ENCODE measurements around the gene ATF7IP2.
"Not testable (repeated sequence)": the region's sequence is repeated elsewhere in the genome, so short reads cannot be mapped to it uniquely, and the experiment has no call there.

ATF7IP2 gene

GRCh38 chr16:10452208-10453158, 66.6 kb downstream of the ATF7IP2 start:
- DNase-seq (ENCODE audit: low spot score): not testable (repeated sequence)

DNA sequence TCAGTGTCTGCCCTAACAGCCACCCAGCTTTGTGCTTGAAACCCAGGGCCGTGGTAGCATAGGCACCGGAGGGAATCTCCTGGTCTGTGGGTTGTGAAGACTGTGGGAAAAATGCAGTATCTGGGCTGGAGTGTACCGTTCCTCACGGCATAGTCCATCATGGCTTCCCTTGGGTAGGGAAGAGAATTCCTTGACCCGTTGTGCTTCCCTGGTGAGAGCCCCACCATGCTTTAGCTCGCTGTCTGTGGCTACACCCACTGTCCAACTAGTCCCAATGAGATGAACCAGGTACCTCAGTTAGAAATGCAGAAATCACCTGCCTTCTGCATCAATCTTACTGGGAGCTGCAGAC, 67.3 kb downstream of the ATF7IP2 start:
- no peak for DNase-seq (ENCODE audit: low spot score)

DNA sequence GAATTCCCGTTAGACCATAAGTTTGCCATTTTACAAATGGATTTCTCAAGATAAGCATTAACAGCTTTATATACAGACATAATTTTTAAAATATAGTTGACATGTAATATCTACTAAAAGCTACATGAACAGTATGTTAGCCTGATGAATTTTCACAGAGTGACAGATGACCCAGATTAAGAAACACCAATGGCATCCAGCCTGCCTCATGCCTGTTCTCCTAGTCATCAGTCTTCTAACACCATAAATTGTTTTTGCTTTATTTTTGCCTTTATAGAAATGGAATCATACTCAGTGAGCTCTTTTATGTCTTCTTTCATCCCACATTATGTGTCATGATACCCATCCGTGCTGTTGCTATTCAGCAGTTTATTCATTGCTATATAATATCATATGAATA, 80.0 kb downstream of the ATF7IP2 start:
- peak; percentile 2 for DNase-seq (ENCODE audit: low spot score)

- DNase-seq (ENCODE audit: low spot score): no peak
Measured at GRCh38 chr16:10466313-10466712, 80.5 kb downstream of the ATF7IP2 start.

- no peak for DNase-seq (ENCODE audit: low spot score)
Measured at GRCh38 chr16:10466861-10467260, 81.0 kb downstream of the ATF7IP2 start.

DNA sequence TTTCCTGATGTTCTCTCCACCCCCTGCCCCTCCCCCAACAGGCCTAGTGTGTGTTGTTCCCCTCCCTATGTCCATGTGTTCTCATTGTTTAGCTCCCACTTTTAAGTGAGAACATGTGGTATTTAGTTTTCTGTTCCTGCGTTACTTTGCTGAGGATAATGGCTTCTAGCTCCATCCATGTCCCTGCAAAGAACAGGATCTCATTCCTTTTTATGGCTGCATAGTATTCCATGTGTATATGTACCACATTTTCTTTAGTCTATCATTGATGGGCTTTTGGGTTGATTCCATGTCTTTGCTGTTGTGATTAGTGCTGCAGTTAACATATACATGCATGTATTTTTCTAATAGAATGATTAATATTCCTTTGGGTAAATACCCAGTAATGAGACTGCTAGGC, 90.8 kb downstream of the ATF7IP2 start:
- DNase-seq (ENCODE audit: low spot score): not testable (repeated sequence)

- no peak for DNase-seq (ENCODE audit: low spot score)
Measured at GRCh38 chr16:10480151-10480550, 94.3 kb downstream of the ATF7IP2 start.

- no peak for DNase-seq (ENCODE audit: low spot score)
Measured at GRCh38 chr16:10485159-10485558, 99.3 kb downstream of the ATF7IP2 start.

DNA sequence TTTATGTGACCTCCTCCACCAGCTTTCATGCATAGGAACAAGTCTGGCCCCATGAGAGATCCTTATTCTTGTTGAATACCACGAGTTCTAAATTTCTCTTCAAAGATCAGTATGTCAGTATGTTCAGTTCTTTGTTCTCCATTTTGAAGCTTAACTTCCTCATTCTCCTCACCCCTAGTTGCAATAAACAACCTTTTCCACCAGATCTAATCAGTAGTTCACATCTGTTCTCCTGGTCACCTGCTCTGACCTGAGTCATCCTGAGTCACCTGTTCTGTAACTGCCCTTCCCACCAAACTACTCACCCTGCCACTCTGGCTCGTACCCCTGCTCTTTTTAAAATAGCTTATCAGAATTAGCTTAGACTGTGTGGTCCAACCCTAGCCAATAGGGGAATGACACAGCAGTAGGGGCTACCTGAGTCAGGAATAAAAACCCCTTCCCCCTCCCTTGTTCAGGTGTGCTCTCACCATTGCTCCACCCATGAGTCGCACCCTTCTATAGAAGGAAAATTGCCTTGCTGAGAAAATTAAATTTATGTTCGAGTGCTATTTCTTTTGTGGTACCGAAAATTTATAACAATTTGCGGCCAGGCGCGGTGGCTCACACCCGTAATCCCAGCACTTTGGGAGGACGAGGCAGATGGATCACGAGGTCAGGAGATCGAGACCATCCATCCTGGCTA, 100.0 kb downstream of the ATF7IP2 start:
- DNase-seq (ENCODE audit: low spot score): no peak

- DNase-seq (ENCODE audit: low spot score): no peak
Measured at GRCh38 chr16:10490141-10490540, 104.3 kb downstream of the ATF7IP2 start.

- DNase-seq (ENCODE audit: low spot score): no peak
Measured at GRCh38 chr16:10493276-10493675, 107.4 kb downstream of the ATF7IP2 start.

DNA sequence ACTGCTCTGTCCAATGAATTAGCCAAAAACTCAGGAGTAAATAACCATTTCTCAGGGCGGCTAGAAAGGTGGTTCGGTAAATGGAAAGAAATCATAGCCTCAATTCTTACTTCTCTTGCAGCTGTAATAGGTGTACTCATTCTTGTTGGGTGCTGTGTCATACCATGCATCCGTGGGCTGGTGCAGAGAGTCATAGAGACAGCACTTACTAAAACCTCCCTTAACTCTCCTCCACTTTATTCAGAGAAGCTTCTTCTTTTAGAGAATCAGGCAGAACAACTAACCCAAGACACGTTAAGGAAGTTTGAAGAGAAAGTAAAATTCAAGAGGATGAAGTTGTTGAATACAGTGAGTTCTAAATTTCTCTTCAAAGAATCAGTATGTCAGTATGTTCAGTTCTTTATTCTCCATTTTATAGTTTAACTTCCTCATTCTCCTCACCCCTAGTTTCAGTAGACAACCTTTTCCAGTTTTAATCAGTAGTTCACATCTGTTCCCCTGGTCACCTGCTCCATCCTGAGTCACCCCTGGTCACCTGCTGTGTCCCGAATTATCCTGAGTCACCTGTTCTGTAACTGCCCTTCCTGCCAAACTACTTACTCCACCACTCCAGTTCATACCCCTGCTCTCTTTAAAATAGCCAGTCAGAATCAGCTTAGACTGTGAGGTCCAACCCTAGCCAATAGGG, 108.6 kb downstream of the ATF7IP2 start:
- no peak for DNase-seq (ENCODE audit: low spot score)

DNA sequence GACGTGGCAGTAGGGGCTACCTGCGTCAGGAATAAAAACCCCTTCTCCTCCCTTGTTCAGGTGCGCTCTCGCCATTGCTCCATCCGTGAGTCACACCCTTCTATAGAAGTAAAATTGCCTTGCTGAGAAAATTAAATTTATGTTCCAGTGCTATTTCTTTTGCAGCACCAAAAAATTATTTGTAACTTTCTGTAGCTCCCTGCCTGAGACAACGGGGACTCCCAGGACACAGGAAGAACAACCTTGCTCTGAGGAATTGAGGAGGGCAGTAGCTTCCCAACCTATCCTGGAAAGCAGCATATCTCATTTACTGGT, 109.1 kb downstream of the ATF7IP2 start:
- no peak for DNase-seq (ENCODE audit: low spot score)

- DNase-seq (ENCODE audit: low spot score): no peak
Measured at GRCh38 chr16:10497132-10498101, 111.6 kb downstream of the ATF7IP2 start.

- DNase-seq (ENCODE audit: low spot score): no peak
Measured at GRCh38 chr16:10500582-10500981, 114.7 kb downstream of the ATF7IP2 start.

- no peak for DNase-seq (ENCODE audit: low spot score)
Measured at GRCh38 chr16:10501016-10501607, 115.3 kb downstream of the ATF7IP2 start.

- DNase-seq (ENCODE audit: low spot score): no peak
Measured at GRCh38 chr16:10502776-10503175, 116.9 kb downstream of the ATF7IP2 start.

DNA sequence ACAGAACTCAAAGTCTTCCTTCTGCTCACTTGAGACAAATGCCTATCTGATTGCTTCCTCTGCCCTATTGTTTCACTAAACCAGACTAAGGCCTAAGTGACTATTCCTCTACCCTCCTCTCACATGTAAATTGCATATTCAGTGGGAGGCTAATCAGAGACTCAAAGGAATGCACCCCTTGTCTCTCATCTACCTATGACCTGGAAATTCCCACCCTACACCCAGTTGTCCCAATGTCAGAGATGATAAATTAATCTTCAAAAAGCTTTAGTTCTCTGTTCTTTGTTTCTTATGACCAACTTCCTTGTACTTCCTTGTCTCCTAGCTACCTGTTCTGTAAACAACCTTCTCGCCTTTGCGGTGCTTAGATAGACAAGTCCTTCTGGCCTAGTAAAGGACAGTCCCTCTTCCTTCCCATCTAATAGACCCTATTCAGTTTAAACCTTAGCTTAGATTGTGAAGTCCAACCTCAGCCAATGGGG, 118.6 kb downstream of the ATF7IP2 start:
- no peak for DNase-seq (ENCODE audit: low spot score)

GRCh38 chr16:10505286-10505685, 119.4 kb downstream of the ATF7IP2 start:
- DNase-seq (ENCODE audit: low spot score): not testable (repeated sequence)

- DNase-seq (ENCODE audit: low spot score): peak; percentile 88
Measured at GRCh38 chr16:10509534-10510025, 123.7 kb downstream of the ATF7IP2 start.

DNA sequence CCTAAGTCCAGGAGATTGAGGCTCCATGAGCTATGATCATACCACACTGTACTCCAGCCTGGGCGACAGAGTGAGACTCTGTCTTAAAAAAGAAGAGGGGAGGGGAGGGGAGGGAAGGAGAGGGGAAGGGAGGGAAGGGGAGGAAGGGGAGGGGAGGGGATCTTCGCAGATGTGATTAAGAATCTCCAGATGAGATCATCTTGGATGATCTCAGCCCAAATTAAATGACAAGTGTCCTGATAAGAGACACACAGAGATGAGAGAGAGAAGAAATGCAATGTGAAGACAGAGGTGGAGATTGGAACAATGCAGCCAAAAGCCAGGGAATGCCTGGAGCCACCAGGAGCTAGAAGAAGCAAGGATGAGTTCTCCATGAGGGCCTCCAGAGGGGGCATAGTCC, 124.4 kb downstream of the ATF7IP2 start:
- DNase-seq (ENCODE audit: low spot score): no peak
